Measurements from ENCODE around the gene PLXDC1.

GRCh38 chr17:39058524-39058923 lies 92.9 kb downstream of the PLXDC1 start:
- no peak for TF ChIP-seq CTCF (IDR thresholded peaks at IDR 0.05; ENCODE audit: insufficient read depth, low read length)
- no peak for TF ChIP-seq SPI1 (IDR thresholded peaks at IDR 0.05; ENCODE audit: borderline replicate concordance, low read depth)
- TF ChIP-seq POLR2AphosphoS5 (IDR thresholded peaks at IDR 0.05; ENCODE audit: low read depth), result no peak
